Left cardiac atrium (tissue), 4 donors: ENCODE data around the gene HTR4. TPM values are rescaled to one million over a fixed set of nuclear protein-coding genes. Genes with fewer than 3 reads are reported as not detected.
A peak's percentile ranks its signal among the peaks of the same experiment; 100 is the strongest.
"Not testable (repeated sequence)": the region's sequence is repeated elsewhere in the genome, so short reads cannot be mapped to it uniquely, and the experiment has no call there.

ENCODE experiments used
- ATAC-seq, 2 donors: fragments of 200-7000 bp; cut with Tn5 transposase; one replicate each; pipeline ENCODE4 v1.9.1; 2020; ENCODE audit warnings: mild to moderate bottlenecking in 2 of 2, moderate library complexity in 2 of 2
- DNase-seq: peaks from one replicate; pipeline ENCODE4 v3.0.0-alpha.2; 2020
- intact Hi-C, 2 donors: fragments of 100-400 bp; cut with DNase I; formaldehyde crosslinking; loops; one replicate each; pipeline versions ENCODE4 v1.14.1 to v1.15.1; 2022 to 2023
- total RNA-seq, 2 donors: library from RNA; stranded (reverse); fragmentation: NEBNext Ultra II Directional; extraction: Animal tissue kit (Norgen Biotek cat#: 25700); gene quantifications; one replicate each; pipeline ENCODE4 v1.2.1, GENCODE V29; 2021
- donor health status: DM: no; HTN: yes; CAD: no.
- donor health status: DM: no; HTN: yes; CAD: no; lungs with severe emphysema.
- donor health status: DM: yes; HTN: yes; CAD: no.
- donor health status: Dilated cardiomyopathy.

HTR4 gene
- total RNA-seq, 2 donors from 2014 or later: 4.7 to 8.8 TPM

DNA sequence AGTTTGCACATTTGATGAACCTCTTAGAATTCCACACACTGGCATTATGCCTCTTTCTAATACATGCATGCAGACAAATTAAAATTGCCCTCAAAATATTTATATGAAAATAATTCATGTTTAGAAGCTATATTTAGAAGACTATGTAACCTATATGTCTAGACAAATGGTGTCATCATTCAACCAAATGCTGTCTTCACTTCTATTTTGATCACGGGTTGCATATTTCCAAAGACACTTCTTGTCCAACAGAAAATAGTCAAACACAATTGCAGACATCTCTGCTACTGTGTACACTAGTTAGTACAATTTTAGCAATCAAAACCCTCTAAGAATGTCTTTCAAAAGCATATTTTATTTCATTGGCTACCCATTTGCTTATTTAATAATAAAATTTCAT is 156.6 kb downstream of the HTR4 start:
- DNase-seq: no peak
- ATAC-seq: no peak
- intact Hi-C loops: no loop called here

DNA sequence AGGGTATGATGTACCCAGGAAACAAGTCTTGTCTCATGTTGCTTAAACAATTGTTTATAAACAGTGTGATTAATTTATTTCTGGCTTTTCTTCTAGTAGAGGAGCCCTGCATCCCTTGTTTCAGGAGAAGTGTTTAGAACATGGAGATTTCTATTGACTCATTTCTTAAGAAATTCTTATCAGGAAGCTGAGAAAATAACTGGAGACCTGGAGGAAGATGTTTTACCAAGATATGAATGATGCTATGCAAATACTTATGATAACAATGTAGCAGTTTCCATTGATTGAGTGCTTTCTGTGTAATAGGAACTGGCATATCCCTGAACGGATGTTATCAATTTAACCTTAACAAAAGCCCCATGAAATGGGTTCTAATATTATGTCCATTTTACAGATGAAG is 162.0 kb downstream of the HTR4 start:
- no peak for ATAC-seq
- DNase-seq: no peak
- intact Hi-C loops: no loop called here

DNA sequence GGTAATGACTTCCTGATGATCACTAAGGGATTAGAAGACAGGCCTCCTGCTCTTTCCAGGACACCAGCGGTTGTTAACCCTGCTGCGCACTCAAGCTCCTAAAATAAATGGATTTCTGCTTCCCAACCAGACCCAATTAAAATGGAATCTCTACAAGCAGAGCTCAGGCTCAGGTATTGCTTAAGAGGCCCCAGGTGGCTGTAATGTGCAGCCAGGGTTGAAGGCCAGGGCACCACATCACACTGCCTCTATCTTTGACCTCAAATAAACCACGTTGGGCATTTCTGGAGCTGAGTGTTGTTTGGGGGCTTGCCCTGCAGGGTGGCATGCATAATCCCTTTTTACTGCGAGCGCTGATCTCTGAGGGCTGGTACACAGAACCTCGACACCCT is 162.5 kb downstream of the HTR4 start:
- no peak for DNase-seq
- intact Hi-C loops: no loop called here
- ATAC-seq: no peak

DNA sequence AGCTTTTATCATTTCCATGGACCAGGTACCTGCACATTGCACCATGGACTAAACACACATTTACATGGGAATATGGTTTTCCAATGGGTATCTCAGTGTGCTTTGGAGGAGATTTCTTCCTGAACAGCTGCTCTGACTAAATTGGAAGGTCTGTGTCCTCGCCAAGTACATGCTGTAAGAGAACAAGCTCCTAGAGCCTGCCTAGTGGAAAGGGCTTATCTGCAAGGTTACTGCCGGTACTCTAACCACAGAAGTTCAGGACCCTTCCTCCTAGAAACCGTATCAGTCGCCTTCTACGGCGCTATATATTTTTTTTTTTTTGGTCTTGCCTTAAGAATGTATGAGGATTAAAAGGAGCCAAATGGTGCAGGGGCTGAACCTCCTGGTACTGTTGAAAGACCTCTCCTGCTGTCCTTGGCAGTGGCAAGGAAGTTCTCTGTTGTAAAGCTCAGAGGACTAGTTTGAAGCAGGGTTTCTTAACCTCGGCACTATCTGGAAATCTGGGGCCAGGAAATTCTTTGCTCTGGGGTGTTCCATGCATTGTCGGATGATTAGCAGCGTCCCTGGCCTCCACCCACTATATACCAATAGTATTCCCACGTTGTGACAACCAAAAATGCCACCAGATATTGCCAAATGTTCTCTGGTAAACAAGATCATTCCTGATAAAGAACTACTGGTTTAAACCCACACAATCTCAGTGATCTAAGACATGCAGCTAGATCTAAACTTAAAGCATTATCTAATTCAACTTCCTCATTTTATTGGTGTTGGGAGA is 163.1 kb downstream of the HTR4 start:
- intact Hi-C loops: no loop called here
- DNase-seq (no peak), ATAC-seq (peak; percentile 81 to 91)

DNA sequence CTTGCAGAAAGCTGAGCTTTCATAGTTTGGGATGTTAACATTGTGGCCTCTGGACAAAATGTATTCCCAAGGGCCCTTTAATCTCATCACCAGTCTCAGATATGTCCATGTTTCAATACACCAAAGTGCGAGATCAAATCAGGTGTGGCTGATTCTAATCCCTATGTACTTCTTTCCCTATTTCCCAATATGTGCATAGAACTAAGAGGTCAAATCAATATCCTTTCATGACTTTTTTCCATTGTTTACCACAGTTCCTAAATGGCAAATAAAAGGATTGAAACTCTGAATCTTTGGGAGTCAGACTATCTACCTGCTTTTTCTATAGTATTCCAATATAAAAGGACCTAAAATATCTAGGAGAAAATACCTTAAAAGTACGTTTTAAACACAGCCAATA is 165.6 kb downstream of the HTR4 start:
- intact Hi-C loops: no loop called here
- no peak for ATAC-seq
- no peak for DNase-seq

DNA sequence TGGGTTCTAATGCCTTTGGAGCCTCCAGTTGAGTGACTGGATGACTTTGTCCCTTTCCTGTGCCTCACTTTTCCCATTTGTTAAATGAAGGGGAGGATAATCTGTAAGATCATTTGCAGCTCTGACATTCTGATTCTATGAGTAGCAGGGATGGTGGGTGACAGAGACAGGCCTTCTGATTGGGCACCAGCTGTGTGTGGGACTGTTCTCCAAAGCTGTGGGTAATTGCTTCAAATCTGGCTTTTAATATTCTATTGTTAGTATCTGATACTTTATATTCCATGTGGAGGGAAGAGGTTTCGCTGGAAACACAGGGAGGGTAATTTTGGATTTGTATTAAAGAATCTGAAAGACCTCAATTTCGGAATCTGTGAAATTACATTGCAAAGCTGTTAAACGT is 167.9 kb downstream of the HTR4 start:
- intact Hi-C loops: no loop called here
- ATAC-seq (no peak), DNase-seq (no peak)

DNA sequence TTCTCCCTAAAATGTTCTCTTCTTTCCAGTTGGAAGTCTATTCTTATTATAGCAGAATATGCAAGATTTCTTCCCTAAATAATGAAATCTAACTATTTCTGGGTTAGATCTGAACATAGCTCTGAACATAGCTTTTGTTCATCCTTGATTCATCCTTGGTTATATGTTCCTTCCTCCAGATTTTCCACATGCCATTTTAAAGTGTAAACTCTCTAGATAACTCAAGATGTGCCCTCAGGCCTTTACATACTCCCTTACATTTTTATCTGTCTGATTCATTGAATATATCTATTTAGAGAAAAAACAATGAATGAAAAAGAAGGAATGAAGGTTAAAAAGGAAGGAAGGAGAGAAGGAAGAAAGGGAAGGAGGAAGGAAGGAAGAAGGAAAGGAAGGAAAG is 169.7 kb downstream of the HTR4 start:
- DNase-seq: no peak
- intact Hi-C loops: no loop called here
- no peak for ATAC-seq

DNA sequence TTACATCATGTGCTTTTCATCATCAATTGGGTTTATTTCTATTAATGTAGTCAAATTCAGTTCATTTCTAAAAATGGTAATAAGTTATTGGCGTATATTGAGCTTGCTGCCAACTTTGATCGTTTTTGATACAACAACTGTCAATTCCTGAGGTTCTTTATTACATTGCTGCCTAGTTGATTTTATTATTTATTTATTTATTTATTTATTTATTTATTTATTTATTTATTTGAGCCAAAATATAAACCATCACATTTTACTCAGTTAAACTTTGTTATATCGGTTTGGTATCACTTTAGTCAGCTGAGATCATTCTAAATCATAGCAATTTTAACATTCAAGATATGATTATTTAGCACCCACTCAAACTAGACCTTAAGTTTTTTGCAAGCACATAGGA is 170.6 kb downstream of the HTR4 start:
- intact Hi-C loops: no loop called here

DNA sequence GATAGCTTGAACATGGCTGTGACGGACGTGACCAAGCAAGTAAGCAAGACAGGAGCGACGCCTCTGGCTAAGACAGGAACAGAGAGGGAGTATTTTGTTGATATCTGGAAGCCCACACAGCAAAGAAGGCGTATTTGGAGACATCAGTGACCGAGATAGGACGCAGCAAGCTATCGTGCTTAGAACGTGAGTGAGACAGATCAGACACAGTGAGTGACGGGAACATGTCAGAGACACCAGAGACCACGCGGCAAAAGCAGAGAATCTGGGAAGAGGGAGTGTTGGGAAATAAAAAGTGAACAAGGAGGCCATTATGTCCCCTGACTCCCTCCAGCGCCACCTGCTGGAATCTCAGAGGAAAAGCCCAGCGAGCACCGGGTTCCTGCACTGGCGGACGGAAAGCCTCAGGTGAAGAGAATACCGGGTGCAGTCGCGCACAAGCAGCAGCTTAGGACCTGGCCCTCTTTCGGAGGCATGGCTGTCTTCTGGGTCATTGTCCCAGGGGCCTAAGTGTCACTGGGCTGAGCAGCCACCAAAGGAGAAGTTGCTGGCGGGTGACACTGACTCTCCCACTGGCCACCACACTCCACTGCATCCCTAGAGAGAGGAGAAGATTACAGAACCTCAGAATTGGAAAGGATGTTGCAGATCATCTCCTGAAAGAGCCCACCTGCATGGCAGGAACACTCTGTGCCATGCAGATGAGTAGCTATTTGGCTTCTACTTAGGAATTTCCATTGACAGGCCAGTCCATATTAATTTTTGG is 171.4 kb downstream of the HTR4 start:
- ATAC-seq: peak in 1 of 2 donors; percentile 63
- peak; percentile 36 for DNase-seq
- intact Hi-C loops: no loop called here

More for the DNA sequence above, 170.6 kb downstream of the HTR4 start:
- DNase-seq: no peak
- ATAC-seq: no peak

DNA sequence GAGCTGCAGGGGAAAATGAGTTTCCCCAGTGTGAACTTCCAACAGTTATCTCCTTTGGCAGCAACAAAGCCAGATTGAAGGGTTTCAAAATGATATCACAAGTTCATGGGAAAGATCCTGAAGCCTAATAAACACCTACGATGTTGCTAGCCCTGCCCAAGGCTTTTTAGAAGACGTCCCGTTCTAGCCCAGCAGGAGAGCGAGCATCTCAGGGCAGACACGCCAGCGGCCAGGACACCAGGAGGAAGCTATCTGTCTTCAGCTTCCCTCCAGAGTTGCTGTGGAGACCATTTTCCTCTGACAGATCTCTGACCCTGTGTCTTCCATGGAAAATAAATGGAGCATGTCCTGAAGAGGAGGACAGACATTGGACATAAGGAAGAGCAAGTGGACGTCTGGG is 172.1 kb downstream of the HTR4 start:
- intact Hi-C loops: no loop called here
- DNase-seq: no peak
- ATAC-seq: peak in 1 of 2 donors; percentile 61

DNA sequence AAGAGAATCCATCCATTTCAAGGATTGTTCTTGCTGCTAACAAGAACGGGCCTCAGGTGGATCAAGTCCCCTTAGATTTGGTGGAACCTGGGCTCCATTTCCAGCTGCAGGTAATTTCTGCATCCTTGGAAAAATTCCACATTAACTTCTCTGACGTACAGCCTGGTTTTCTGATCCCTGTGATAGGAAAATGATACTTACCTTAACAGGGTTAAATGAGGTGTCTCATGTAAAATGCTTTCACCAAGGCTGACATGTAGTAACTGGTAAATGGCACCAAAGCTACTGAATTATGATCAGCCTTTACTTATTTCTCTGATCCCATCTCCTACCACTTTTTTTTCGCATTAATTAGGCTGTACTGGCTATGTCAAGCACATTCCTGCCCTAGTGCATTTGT is 176.9 kb downstream of the HTR4 start:
- intact Hi-C loops: no loop called here
- no peak for DNase-seq
- ATAC-seq: no peak

DNA sequence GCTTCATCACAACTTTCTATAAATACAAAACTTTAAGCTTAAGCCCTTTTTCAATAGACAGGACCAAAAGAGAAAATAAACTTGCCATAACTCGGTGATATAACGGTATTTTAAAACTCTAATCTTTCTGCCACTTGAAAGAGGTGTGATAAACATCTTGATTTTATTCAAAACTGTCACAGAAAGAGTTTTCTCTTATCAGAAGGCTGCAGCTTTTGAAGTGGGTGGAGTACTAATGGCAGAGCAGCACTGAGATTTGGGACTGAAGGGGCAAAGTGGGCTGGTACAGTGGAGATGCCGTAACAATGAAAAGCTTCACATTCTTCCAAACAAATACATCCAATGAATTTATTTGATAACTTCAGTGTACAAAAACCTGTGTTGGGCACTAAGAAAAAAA is 178.0 kb downstream of the HTR4 start:
- DNase-seq (no peak), ATAC-seq (no peak)
- intact Hi-C loops: no loop called here

DNA sequence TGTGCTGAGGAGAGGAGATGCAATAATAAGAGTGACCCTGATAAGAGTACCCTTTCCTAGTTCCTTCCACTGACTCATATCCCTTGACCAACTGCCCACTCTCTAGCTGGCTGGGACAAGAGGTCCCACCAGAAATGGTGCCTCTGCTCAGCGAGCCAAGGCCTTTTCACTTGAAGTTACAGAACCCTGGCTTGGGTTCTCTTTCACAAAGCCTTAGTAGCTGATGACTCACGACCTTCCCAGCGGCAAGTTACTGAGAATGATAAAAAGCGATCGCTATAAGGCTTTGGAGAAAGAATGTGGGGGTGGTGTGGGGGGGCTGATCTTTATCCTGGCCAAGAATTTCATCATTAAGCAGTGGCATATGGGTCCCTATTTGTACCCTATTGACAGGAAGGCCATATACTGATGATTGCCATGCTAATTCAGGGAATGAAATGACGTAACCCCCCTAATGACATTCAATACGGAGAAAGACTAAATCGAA is 180.3 kb downstream of the HTR4 start:
- intact Hi-C loops: no loop called here
- ATAC-seq: peak; percentile 79 to 92
- peak; percentile 86 for DNase-seq

DNA sequence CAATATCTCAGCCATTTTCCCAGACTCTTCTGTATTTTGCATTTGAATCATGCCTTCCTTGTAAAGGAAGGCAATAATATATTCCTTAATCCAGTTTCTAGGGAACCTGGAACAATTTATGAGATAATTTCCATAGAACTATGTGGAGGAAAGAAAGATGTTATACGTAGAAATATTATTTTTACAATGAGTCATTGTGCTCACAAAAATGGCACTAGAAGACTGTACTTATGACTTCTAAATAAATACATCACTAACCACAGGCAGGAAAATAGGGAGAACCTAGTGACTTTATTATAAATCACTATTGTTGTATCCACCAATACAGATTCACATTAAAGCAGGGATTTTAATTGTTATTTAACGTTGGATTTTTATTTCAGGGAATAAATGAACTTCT is 182.9 kb downstream of the HTR4 start:
- DNase-seq: no peak
- intact Hi-C loops: no loop called here

DNA sequence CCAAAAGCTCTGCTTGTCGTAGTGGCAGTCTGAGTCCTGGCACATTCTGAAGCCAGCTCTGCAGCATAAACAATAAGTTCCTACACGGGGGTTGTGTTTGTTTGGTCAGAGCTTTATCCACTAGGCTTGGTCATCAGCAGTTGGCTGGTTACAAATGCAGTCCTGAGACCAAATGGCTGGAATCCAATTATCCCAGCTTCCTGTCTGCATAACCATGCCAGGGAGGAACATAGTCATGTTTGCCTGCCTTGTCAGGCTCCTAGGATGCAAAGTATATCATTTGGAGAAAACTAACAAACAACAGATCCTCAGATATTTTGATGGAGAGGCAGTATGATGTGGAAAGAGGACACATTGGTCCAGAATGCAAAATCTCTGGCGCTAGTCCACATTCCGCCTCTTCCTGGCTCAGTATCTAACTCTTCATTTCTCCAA is 184.8 kb downstream of the HTR4 start:
- ATAC-seq (peak; percentile 77 to 82), DNase-seq (peak; percentile 52)
- intact Hi-C loops: no loop called here

More for the DNA sequence above, 182.9 kb downstream of the HTR4 start:
- no peak for ATAC-seq

DNA sequence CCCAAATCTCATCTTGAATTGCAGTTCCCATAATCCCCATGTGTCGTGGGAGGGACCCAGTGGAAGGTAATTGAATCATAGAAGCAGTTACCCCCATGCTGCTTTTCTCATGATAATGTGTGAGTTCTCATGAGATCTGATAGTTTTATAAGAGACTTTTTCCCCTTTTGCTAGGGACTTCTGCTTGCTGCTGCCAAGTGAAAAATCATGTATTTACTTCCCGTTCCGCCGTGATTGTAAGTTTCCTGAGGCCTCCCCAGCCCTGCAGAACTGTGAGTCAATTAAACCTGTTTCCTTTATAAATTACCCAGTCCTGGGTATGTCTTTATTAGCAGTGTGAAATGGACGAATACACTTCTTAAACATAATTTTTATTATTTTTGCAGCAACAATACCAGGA is 185.6 kb downstream of the HTR4 start:
- ATAC-seq, intact Hi-C loops, DNase-seq: not testable (repeated sequence)

DNA sequence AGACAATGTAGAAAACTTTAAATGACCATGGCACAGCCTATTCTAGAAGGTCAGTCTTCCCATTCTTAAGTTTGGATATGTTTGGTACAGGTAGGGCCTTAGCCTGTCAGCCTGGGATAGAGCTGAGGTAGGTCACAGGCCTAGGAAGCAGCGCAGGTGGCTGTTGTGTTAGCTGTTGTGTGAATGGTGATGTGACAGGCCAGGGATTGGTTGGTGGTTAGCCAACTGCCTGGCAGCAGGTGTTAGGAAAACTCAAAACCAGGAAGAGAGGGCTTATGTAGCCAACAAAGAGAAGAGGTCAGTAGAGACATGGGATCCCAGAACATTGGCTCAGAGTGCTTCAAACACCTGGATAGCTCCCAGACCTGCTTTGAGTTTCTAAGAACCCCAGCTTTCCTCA is 186.4 kb downstream of the HTR4 start:
- intact Hi-C loops: no loop called here
- ATAC-seq: no peak
- DNase-seq: no peak

DNA sequence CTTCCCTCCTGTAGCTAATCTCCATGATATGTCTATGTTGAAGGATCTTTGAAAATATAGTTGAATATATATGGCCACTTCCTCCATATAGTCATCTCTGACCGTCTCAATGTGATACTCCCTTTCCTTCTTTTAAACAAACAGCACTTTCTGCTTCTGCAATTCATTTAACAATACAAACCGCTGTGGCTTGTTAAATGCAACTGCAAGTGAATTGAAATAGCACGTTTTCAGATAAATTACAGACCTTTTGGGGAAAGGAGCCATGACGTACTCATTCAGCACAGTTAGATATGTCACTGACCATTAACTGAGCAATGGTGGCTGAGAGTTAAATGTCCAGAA is 188.1 kb downstream of the HTR4 start:
- intact Hi-C loops: no loop called here
- no peak for ATAC-seq
- no peak for DNase-seq

DNA sequence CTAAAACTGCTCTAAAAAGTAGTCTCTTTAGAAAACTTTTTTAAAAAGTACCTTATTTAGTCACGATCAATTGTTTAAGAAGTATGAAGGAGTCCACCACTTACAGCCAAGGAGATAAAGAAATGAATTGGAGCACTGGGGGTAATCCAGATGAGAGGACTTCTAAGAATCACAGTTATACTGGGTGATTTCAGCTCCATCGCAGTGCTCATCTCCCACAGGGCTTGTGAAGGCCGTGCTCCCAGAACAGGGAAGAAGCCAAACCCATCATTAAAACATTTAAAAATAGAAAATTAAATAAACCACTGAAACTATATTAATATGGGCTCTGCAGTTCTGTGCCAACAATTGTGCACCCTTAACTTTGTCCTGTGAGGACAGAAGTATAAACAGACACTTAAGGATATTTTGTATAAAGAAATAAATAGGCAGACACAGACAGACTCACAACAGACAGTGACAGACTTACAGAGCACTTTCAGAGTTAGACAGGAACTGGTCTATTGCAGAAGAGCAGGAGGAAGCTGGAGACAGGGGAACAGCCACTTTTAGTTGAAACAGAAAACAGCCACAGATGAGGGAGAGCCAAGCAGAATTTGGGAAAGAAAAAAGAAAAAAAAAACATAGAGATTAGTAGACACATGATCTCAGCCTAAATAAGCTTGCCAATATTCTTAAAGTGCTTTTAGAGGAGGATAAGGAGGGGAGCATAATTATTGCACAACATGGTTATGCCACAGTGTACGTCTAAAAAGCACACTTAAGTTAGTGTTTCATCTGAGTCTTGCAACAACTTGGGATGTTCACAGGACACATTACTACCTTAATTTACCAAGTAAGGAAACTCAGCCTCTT is 188.7 kb downstream of the HTR4 start:
- peak in 1 of 2 donors; percentile 73 for ATAC-seq
- intact Hi-C loops: no loop called here

DNA sequence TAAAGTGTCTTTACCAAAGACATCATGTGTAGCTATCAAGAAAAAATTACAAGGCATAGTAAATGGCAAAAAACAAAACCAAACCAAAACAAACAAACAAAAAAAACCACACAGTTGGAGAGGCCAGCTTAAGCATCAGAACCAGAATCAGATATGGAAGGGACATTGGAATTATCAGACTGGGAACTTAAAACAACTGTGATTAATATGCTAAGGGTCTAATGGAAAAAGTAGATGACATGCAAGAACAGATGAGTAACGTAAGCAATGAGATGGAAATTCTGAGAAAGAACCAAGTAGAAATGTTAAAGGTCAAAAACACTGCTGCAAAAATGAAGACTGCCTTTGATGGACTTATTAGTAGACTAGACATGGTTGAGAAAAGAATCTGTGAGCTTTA is 194.7 kb downstream of the HTR4 start:
- ATAC-seq (no peak), DNase-seq (no peak)
- intact Hi-C loops: loop anchor here in 1 of 2 donors (5.0 kb wide), 1 partner anchor 83 kb away; no protein-coding TSS in a partner anchor

More for the DNA sequence above, 188.7 kb downstream of the HTR4 start:
- no peak for DNase-seq
